Measurements from ENCODE around the gene ADGRB2. TPM values are rescaled to one million over a fixed set of nuclear protein-coding genes. Genes with fewer than 3 reads are reported as not detected.

ADGRB2 gene
- polyA plus RNA-seq, 4 donors = 4.8 to 43.7 (median 11.6) TPM

- H3K27ac ChIP-seq (ENCODE audit: low read depth in 1 of 3, low read length in 2 of 3) = no peak overlapping the region
- FAIRE-seq = no peak
- no peaks in the 10 kb centered on the region for H3K9me3 ChIP-seq (ENCODE audit: control insufficient read depth in 2 of 2, insufficient read depth in 1 of 2, low read depth in 1 of 2, low read length in 1 of 2)
- H3K27me3 ChIP-seq (ENCODE audit: control insufficient read depth in 3 of 3, insufficient read depth in 3 of 3, low read length in 3 of 3) = peaks cover 0 to 33% (median 4%) of the 10 kb centered on the region in 3 donors
- no peak for DNase-seq
- WGBS, 3 donors = 67 to 85% (median 75%) methylated on average over 7 of the region's 7 CpGs
- H3K36me3 ChIP-seq (ENCODE audit: control insufficient read depth in 3 of 3, insufficient read depth in 2 of 3, low read depth in 1 of 3, low read length in 3 of 3) = peaks cover 0 to 25% (median 0%) of the 10 kb centered on the region in 3 donors
- H3K4me3 ChIP-seq (ENCODE audit: low read depth in 1 of 3, low read length in 3 of 3) = no peak overlapping the region
- H3K4me1 ChIP-seq (ENCODE audit: control insufficient read depth in 3 of 3, insufficient read depth in 2 of 3, low read depth in 1 of 3, low read length in 2 of 3) = peaks cover 2 to 63% (median 6%) of the 10 kb centered on the region in 3 donors
These were observed 5.3 kb downstream of the ADGRB2 start for GRCh38 chr1:31758823-31759222.

- WGBS, 3 donors = 91 to 95% (median 94%) methylated on average over 6 of the region's 6 CpGs
- no peak for DNase-seq
- Histone ChIP-seq H3K27ac (ENCODE audit: low read depth in 1 of 3, low read length in 2 of 3) (no peak overlapping the region), H3K36me3 (ENCODE audit: control insufficient read depth in 3 of 3, insufficient read depth in 2 of 3, low read depth in 1 of 3, low read length in 3 of 3) (peaks cover 0 to 25% (median 0%) of the 10 kb centered on the region in 3 donors), H3K4me1 (ENCODE audit: control insufficient read depth in 3 of 3, insufficient read depth in 2 of 3, low read depth in 1 of 3, low read length in 2 of 3) (peaks cover 6 to 66% (median 7%) of the 10 kb centered on the region in 3 donors), H3K4me3 (ENCODE audit: low read depth in 1 of 3, low read length in 3 of 3) (no peak overlapping the region), H3K27me3 (ENCODE audit: control insufficient read depth in 3 of 3, insufficient read depth in 3 of 3, low read length in 3 of 3) (peaks cover 0 to 26% (median 4%) of the 10 kb centered on the region in 3 donors), H3K9me3 (ENCODE audit: control insufficient read depth in 2 of 2, insufficient read depth in 1 of 2, low read depth in 1 of 2, low read length in 1 of 2) (no peaks in the 10 kb centered on the region)
- FAIRE-seq = no peak
These were observed 6.2 kb downstream of the ADGRB2 start for GRCh38 chr1:31757989-31758388.

- DNase-seq (peak in 1 of 2 donors; percentile 42), FAIRE-seq (no peak)
- Histone ChIP-seq H3K9me3 (ENCODE audit: control insufficient read depth in 2 of 2, insufficient read depth in 1 of 2, low read depth in 1 of 2, low read length in 1 of 2) (no peaks in the 10 kb centered on the region), H3K36me3 (ENCODE audit: control insufficient read depth in 3 of 3, insufficient read depth in 2 of 3, low read depth in 1 of 3, low read length in 3 of 3) (peaks cover 0 to 30% (median 0%) of the 10 kb centered on the region in 3 donors), H3K4me1 (ENCODE audit: control insufficient read depth in 3 of 3, insufficient read depth in 2 of 3, low read depth in 1 of 3, low read length in 2 of 3) (peaks cover 6 to 67% (median 8%) of the 10 kb centered on the region in 3 donors), H3K27ac (ENCODE audit: low read depth in 1 of 3, low read length in 2 of 3) (no peak overlapping the region), H3K27me3 (ENCODE audit: control insufficient read depth in 3 of 3, insufficient read depth in 3 of 3, low read length in 3 of 3) (peaks cover 0 to 19% (median 3%) of the 10 kb centered on the region in 3 donors), H3K4me3 (ENCODE audit: low read depth in 1 of 3, low read length in 3 of 3) (no peak overlapping the region)
- 71 to 88% (median 79%) methylated on average over 8 of the region's 8 CpGs for WGBS, 3 donors
These were observed 6.9 kb downstream of the ADGRB2 start for GRCh38 chr1:31757204-31757679.

GRCh38 chr1:31756578-31756977 lies 7.6 kb downstream of the ADGRB2 start:
- H3K36me3 ChIP-seq (ENCODE audit: control insufficient read depth in 3 of 3, insufficient read depth in 2 of 3, low read depth in 1 of 3, low read length in 3 of 3) = peaks cover 0 to 30% (median 0%) of the 10 kb centered on the region in 3 donors
- H3K4me1 ChIP-seq (ENCODE audit: control insufficient read depth in 3 of 3, insufficient read depth in 2 of 3, low read depth in 1 of 3, low read length in 2 of 3) = peaks cover 6 to 68% (median 8%) of the 10 kb centered on the region in 3 donors
- H3K27ac ChIP-seq (ENCODE audit: low read depth in 1 of 3, low read length in 2 of 3) = no peak overlapping the region
- DNase-seq (no peak), FAIRE-seq (no peak)
- peaks cover 0 to 12% (median 0%) of the 10 kb centered on the region in 3 donors for H3K27me3 ChIP-seq (ENCODE audit: control insufficient read depth in 3 of 3, insufficient read depth in 3 of 3, low read length in 3 of 3)
- no peaks in the 10 kb centered on the region for H3K9me3 ChIP-seq (ENCODE audit: control insufficient read depth in 2 of 2, insufficient read depth in 1 of 2, low read depth in 1 of 2, low read length in 1 of 2)
- no peak overlapping the region for H3K4me3 ChIP-seq (ENCODE audit: low read depth in 1 of 3, low read length in 3 of 3)
- WGBS, 3 donors = 87 to 92% (median 92%) methylated on average over 13 of the region's 13 CpGs

GRCh38 chr1:31755850-31756492 lies 8.2 kb downstream of the ADGRB2 start:
- FAIRE-seq (no peak), DNase-seq (no peak)
- H3K4me3 ChIP-seq (ENCODE audit: low read depth in 1 of 3, low read length in 3 of 3) = no peak overlapping the region
- no peaks in the 10 kb centered on the region for H3K9me3 ChIP-seq (ENCODE audit: control insufficient read depth in 2 of 2, insufficient read depth in 1 of 2, low read depth in 1 of 2, low read length in 1 of 2)
- peaks cover 6 to 67% (median 8%) of the 10 kb centered on the region in 3 donors for H3K4me1 ChIP-seq (ENCODE audit: control insufficient read depth in 3 of 3, insufficient read depth in 2 of 3, low read depth in 1 of 3, low read length in 2 of 3)
- H3K36me3 ChIP-seq (ENCODE audit: control insufficient read depth in 3 of 3, insufficient read depth in 2 of 3, low read depth in 1 of 3, low read length in 3 of 3) = peaks cover 0 to 30% (median 0%) of the 10 kb centered on the region in 3 donors
- H3K27me3 ChIP-seq (ENCODE audit: control insufficient read depth in 3 of 3, insufficient read depth in 3 of 3, low read length in 3 of 3) = peaks cover 0 to 6% (median 0%) of the 10 kb centered on the region in 3 donors
- no peak overlapping the region for H3K27ac ChIP-seq (ENCODE audit: low read depth in 1 of 3, low read length in 2 of 3)
- WGBS, 3 donors = 80 to 87% (median 83%) methylated on average over 26 to 30 of the region's 30 CpGs

- Histone ChIP-seq H3K36me3 (ENCODE audit: control insufficient read depth in 3 of 3, insufficient read depth in 2 of 3, low read depth in 1 of 3, low read length in 3 of 3) (peaks cover 0 to 30% (median 0%) of the 10 kb centered on the region in 3 donors), H3K27ac (ENCODE audit: low read depth in 1 of 3, low read length in 2 of 3) (no peak overlapping the region), H3K4me1 (ENCODE audit: control insufficient read depth in 3 of 3, insufficient read depth in 2 of 3, low read depth in 1 of 3, low read length in 2 of 3) (peaks cover 6 to 72% (median 8%) of the 10 kb centered on the region in 3 donors), H3K9me3 (ENCODE audit: control insufficient read depth in 2 of 2, insufficient read depth in 1 of 2, low read depth in 1 of 2, low read length in 1 of 2) (no peaks in the 10 kb centered on the region), H3K27me3 (ENCODE audit: control insufficient read depth in 3 of 3, insufficient read depth in 3 of 3, low read length in 3 of 3) (peaks cover 0 to 4% (median 0%) of the 10 kb centered on the region in 3 donors), H3K4me3 (ENCODE audit: low read depth in 1 of 3, low read length in 3 of 3) (no peak overlapping the region)
- FAIRE-seq (no peak), DNase-seq (no peak)
- WGBS, 3 donors = 61 to 80% (median 67%) methylated on average over 9 of the region's 9 CpGs
These were observed 8.9 kb downstream of the ADGRB2 start for GRCh38 chr1:31755197-31755611.

GRCh38 chr1:31754397-31754796 lies 9.7 kb downstream of the ADGRB2 start:
- no peak for DNase-seq
- 50 to 77% (median 63%) methylated on average over 15 of the region's 15 CpGs for WGBS, 3 donors
- FAIRE-seq = no peak
- H3K27ac ChIP-seq (ENCODE audit: low read depth in 1 of 3, low read length in 2 of 3) = no peak overlapping the region
- no peaks in the 10 kb centered on the region for H3K9me3 ChIP-seq (ENCODE audit: control insufficient read depth in 2 of 2, insufficient read depth in 1 of 2, low read depth in 1 of 2, low read length in 1 of 2)
- peaks cover 0 to 30% (median 0%) of the 10 kb centered on the region in 3 donors for H3K36me3 ChIP-seq (ENCODE audit: control insufficient read depth in 3 of 3, insufficient read depth in 2 of 3, low read depth in 1 of 3, low read length in 3 of 3)
- peaks cover 6 to 70% (median 8%) of the 10 kb centered on the region in 3 donors for H3K4me1 ChIP-seq (ENCODE audit: control insufficient read depth in 3 of 3, insufficient read depth in 2 of 3, low read depth in 1 of 3, low read length in 2 of 3)
- H3K27me3 ChIP-seq (ENCODE audit: control insufficient read depth in 3 of 3, insufficient read depth in 3 of 3, low read length in 3 of 3) = no peaks in the 10 kb centered on the region
- H3K4me3 ChIP-seq (ENCODE audit: low read depth in 1 of 3, low read length in 3 of 3) = no peak overlapping the region

- peak overlapping the region in 1 of 3 donors; percentile 41 for H3K27ac ChIP-seq (ENCODE audit: low read depth in 1 of 3, low read length in 2 of 3)
- no peaks in the 10 kb centered on the region for H3K27me3 ChIP-seq (ENCODE audit: control insufficient read depth in 3 of 3, insufficient read depth in 3 of 3, low read length in 3 of 3)
- FAIRE-seq (no peak), DNase-seq (peak; percentile 73 to 96)
- peaks cover 6 to 70% (median 8%) of the 10 kb centered on the region in 3 donors for H3K4me1 ChIP-seq (ENCODE audit: control insufficient read depth in 3 of 3, insufficient read depth in 2 of 3, low read depth in 1 of 3, low read length in 2 of 3)
- H3K9me3 ChIP-seq (ENCODE audit: control insufficient read depth in 2 of 2, insufficient read depth in 1 of 2, low read depth in 1 of 2, low read length in 1 of 2) = no peaks in the 10 kb centered on the region
- 14 to 52% (median 25%) methylated on average over 9 of the region's 9 CpGs for WGBS, 3 donors
- H3K4me3 ChIP-seq (ENCODE audit: low read depth in 1 of 3, low read length in 3 of 3) = no peak overlapping the region
- H3K36me3 ChIP-seq (ENCODE audit: control insufficient read depth in 3 of 3, insufficient read depth in 2 of 3, low read depth in 1 of 3, low read length in 3 of 3) = peaks cover 0 to 35% (median 0%) of the 10 kb centered on the region in 3 donors
These were observed 10.3 kb downstream of the ADGRB2 start for GRCh38 chr1:31753707-31754349.

Data from small intestine (tissue), 7 donors.